A549 (cell line): ENCODE measurements around the gene KDELR3. TPM values are rescaled to one million over a fixed set of nuclear protein-coding genes. Genes with fewer than 3 reads are reported as not detected.

Source experiments
- ATAC-seq, 2 experiments: fragments of 200-7000 bp in 1 of 2; fragments of >200 bp in 1 of 2; cut with Nextera tagmentation in 1 of 2; cut with Tn5 transposase in 1 of 2; 3 replicates each; pipeline versions ENCODE4 v1.8.0 to v1.9.1; 2018 to 2020; ENCODE audit warnings: mild to moderate bottlenecking in 1 of 2, moderate library complexity in 1 of 2
- CTCF ChIA-PET: fragments of 300-600 bp; sonication (Branson Sonifier 250); formaldehyde crosslinking; extraction: SDS; loops from one replicate; lab custom pipeline; 2021; ENCODE audit warnings: antibody characterized with exemption, inconsistent platforms; lab: Yijun Ruan, JAX
- POLR2A ChIA-PET: fragments of 350-600 bp; formaldehyde crosslinking; extraction: SDS; loops from one replicate; lab custom pipeline; 2021; ENCODE audit warnings: antibody characterized with exemption, inconsistent platforms; lab: Yijun Ruan, JAX
- DNase-seq, 2 experiments: peaks; one replicate each; pipeline versions ENCODE4 v3.0.0 to v3.0.0-alpha.2; 2011 to 2016; ENCODE audit warnings: low read depth in 1 of 2, low spot score in 1 of 2
- FAIRE-seq: peaks from 2 replicates; lab custom pipeline; 2011; peaks lifted over from hg19 to GRCh38; lab: Jason Lieb, UNC
- H3K27ac ChIP-seq, 2 experiments: fragments of >200 bp; sonication (Bioruptor Twin); formaldehyde crosslinking; 3 replicates each; pipeline ENCODE4 v1.5.1; 2016 to 2017
- H3K4me1 ChIP-seq: fragments of >200 bp; sonication (Bioruptor Twin); formaldehyde crosslinking; 3 replicates; pipeline ENCODE4 v1.6.1; 2016
- H3K4me2 ChIP-seq: fragments of >200 bp; sonication (Bioruptor Twin); formaldehyde crosslinking; 3 replicates; pipeline ENCODE4 v1.6.1; 2016
- H3K4me3 ChIP-seq: fragments of >200 bp; sonication (Bioruptor Twin); formaldehyde crosslinking; 3 replicates; pipeline ENCODE4 v1.5.1; 2016
- H3K9me3 ChIP-seq: fragments of >200 bp; sonication (Bioruptor Twin); formaldehyde crosslinking; 3 replicates; pipeline ENCODE4 v1.6.1; 2016
- BHLHE40 ChIP-seq: IDR thresholded peaks from 2 replicates; pipeline ENCODE4 v1.6.1; 2012; ENCODE audit warnings: low read depth, low read length, inconsistent platforms
- CEBPB ChIP-seq, 2 experiments: fragments of >200 bp in 1 of 2; sonication (Bioruptor Twin) in 1 of 2; formaldehyde crosslinking in 1 of 2; IDR thresholded peaks; 2 replicates each; pipeline ENCODE4 v1.6.1; 2012 to 2016
- CHD4 ChIP-seq: fragments of 200-600 bp; sonication (generic); IDR thresholded peaks from 2 replicates; pipeline ENCODE4 v1.6.1; 2016; ENCODE audit warnings: antibody characterized with exemption, mild to moderate bottlenecking, borderline replicate concordance
- EHF ChIP-seq: fragments of 250-450 bp; sonication (Bioruptor Pico); IDR thresholded peaks from 2 replicates; pipeline ENCODE4 v1.5.0; 2020; ENCODE audit warnings: mild to moderate bottlenecking
- FOSL2 ChIP-seq, 2 experiments: fragments of 450-650 bp in 1 of 2; fragments of >200 bp in 1 of 2; sonication (Bioruptor Twin) in 1 of 2; formaldehyde crosslinking; IDR thresholded peaks; 2 replicates each; pipeline versions ENCODE4 v1.5.0 to v1.6.1; 2016 to 2020; ENCODE audit warnings: mild to moderate bottlenecking in 1 of 2, moderate library complexity in 1 of 2
- GATA3 ChIP-seq: IDR thresholded peaks from 2 replicates; pipeline ENCODE4 v1.6.1; 2012; ENCODE audit warnings: borderline replicate concordance
- HMGXB4 ChIP-seq: fragments of 250-450 bp; sonication (Bioruptor Pico); IDR thresholded peaks from 2 replicates; pipeline ENCODE4 v1.5.0; 2021; ENCODE audit warnings: mild to moderate bottlenecking, moderate library complexity, borderline replicate concordance
- HOXA7 ChIP-seq: fragments of 250-450 bp; sonication (Bioruptor Pico); IDR thresholded peaks from 2 replicates; pipeline ENCODE4 v1.5.0; 2020; ENCODE audit warnings: mild to moderate bottlenecking, moderate library complexity
- JUNB ChIP-seq: fragments of >200 bp; sonication (Bioruptor Twin); formaldehyde crosslinking; IDR thresholded peaks from 2 replicates; pipeline ENCODE4 v1.6.1; 2016
- MAFK ChIP-seq: fragments of 450-650 bp; IDR thresholded peaks from 2 replicates; pipeline ENCODE4 v1.6.1; 2014; ENCODE audit not compliant: partially characterized antibody
- MAZ ChIP-seq: fragments of 150-350 bp; IDR thresholded peaks from 2 replicates; pipeline ENCODE4 v1.6.1; 2014; ENCODE audit warnings: antibody characterized with exemption, low read depth, low read length, borderline replicate concordance
- NFE2L2 ChIP-seq: fragments of 150-350 bp; conservative IDR thresholded peaks from 2 replicates; pipeline ENCODE4 v1.6.1; 2014; ENCODE audit warnings: low read length
- NPAS2 ChIP-seq: fragments of 250-450 bp; sonication (Bioruptor Pico); IDR thresholded peaks from 2 replicates; pipeline ENCODE4 v1.8.0; 2022; ENCODE audit warnings: mild to moderate bottlenecking, moderate library complexity, borderline replicate concordance
- PHF8 ChIP-seq: fragments of 200-600 bp; sonication (generic); IDR thresholded peaks from 2 replicates; pipeline ENCODE4 v1.6.1; 2016; ENCODE audit warnings: low read depth, mild to moderate bottlenecking, antibody characterized with exemption, moderate library complexity, borderline replicate concordance
- ZC3H11A ChIP-seq: fragments of 450-650 bp; IDR thresholded peaks from 2 replicates; pipeline ENCODE4 v1.6.1; 2014; ENCODE audit warnings: antibody characterized with exemption, mild to moderate bottlenecking
- ZFP36 ChIP-seq: fragments of 450-650 bp; IDR thresholded peaks from 2 replicates; pipeline ENCODE4 v1.6.1; 2014; ENCODE audit warnings: borderline replicate concordance; ENCODE audit not compliant: partially characterized antibody
- WGBS: methylation state at CpG from one replicate; pipeline ENCODE4 v1.1.6; 2017; ENCODE audit errors: missing lambda C conversion rate; 5-methylcytosine and 5-hydroxymethylcytosine counted together
- polyA plus RNA-seq, 4 experiments: library from polyadenylated mRNA; depleted of rRNA in 3 of 4; stranded (reverse); fragments of >200 nt; fragmentation: RNase III in 1 of 4; extraction: RNeasy Plus Mini Kit Qiagen cat#74134 plus additional on column Dnase treatment in 1 of 4; gene quantifications; 2 replicates in 3 of 4; 3 replicates in 1 of 4; pipeline ENCODE4 v1.2.3, GENCODE V29; 2011 to 2017
- TF ChIP-seq, protein P1 (sequence below): IDR thresholded peaks from 2 replicates; pipeline ENCODE4 v1.6.1; 2012

KDELR3 gene
- polyA plus RNA-seq, 2 of the 4 experiments (the other 2 are of a cell fraction), result 12.2 to 32.8 TPM

DNA sequence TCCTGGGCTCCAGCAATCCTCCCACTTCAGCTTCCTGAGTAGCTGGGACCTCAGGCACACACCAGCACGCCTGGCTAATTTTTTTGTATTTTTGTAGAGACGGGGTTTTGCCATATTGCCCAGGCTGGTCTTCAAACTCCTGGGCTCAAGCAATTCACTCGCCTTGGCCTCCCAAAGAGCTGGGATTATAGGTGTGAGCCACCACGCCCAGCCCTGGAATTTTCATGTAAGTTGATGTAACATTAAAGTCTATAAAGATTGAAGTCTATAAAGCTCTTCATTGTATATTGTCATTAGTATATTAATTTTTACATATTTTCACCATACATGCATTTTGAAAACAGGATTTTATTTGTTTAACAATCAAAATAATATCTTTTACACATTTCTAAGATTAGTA, 50.7 kb downstream of the KDELR3 start:
- no peak for DNase-seq
- POLR2A ChIA-PET, result no interaction called here
- no peaks in the 10 kb centered on the region for H3K4me1 ChIP-seq
- no peak for ATAC-seq
- CTCF ChIA-PET, result interaction anchor here (0.7 to 1.3 kb wide), 2 partner anchors 54 to 106 kb away, joined by 3 to 4 read pairs; no protein-coding TSS in a partner anchor
- WGBS, result 87% methylated on average over 4 of the region's 4 CpGs
- no peak overlapping the region for H3K4me2 ChIP-seq
- no peak for TF ChIP-seq ZFP36
- no peak for TF ChIP-seq MAZ
- no peak for TF ChIP-seq NFE2L2
- TF ChIP-seq HMGXB4, result no peak
- H3K4me3 ChIP-seq, result no peak overlapping the region
- no peak for FAIRE-seq
- H3K27ac ChIP-seq, result no peak overlapping the region
- no peaks in the 10 kb centered on the region for H3K9me3 ChIP-seq

- ChIA-PET CTCF (interaction anchor here (0.9 kb wide), 1 partner anchor 97 kb away, joined by 3 read pairs; no protein-coding TSS in a partner anchor), POLR2A (no interaction called here)
- H3K9me3 ChIP-seq, result no peaks in the 10 kb centered on the region
- no peak for TF ChIP-seq ZFP36
- TF ChIP-seq EHF (CRISPR knock-in tag), result no peak
- TF ChIP-seq CEBPB (IDR thresholded peaks at IDR 0.05), result no peak
- TF ChIP-seq FOSL2 (IDR thresholded peaks at IDR 0.05), result no peak
- no peak for TF ChIP-seq FOSL2 (CRISPR knock-in tag; IDR thresholded peaks at IDR 0.05)
- TF ChIP-seq BHLHE40, result no peak
- TF ChIP-seq, protein P1, sequence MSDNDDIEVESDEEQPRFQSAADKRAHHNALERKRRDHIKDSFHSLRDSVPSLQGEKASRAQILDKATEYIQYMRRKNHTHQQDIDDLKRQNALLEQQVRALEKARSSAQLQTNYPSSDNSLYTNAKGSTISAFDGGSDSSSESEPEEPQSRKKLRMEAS, result no peak
- no peak for TF ChIP-seq NPAS2
- no peak overlapping the region for H3K4me3 ChIP-seq
- no peak for ATAC-seq
- no peak overlapping the region for H3K27ac ChIP-seq
- DNase-seq, result no peak
- no peak for FAIRE-seq
- H3K4me1 ChIP-seq, result no peaks in the 10 kb centered on the region
- WGBS, result 96% methylated on average over 2 of the region's 2 CpGs
- no peak overlapping the region for H3K4me2 ChIP-seq
These were observed 51.8 kb downstream of the KDELR3 start for GRCh38 chr22:38519453-38520250.

- FAIRE-seq, result no peak
- POLR2A ChIA-PET, result no interaction called here
- WGBS, result 81% methylated on average over 3 of the region's 3 CpGs
These were observed 55.1 kb downstream of the KDELR3 start for GRCh38 chr22:38523029-38523428.

GRCh38 chr22:38523479-38523878, 55.6 kb downstream of the KDELR3 start:
- WGBS, result 89% methylated on average over 5 of the region's 5 CpGs
- no peak for TF ChIP-seq MAZ
- no peak for TF ChIP-seq HMGXB4
- no peak for TF ChIP-seq CHD4
- no peak for TF ChIP-seq JUNB
- ChIA-PET CTCF (interaction anchor here (1.0 to 1.4 kb wide), 4 partner anchors 10 to 49 kb away, joined by 3 to 4 read pairs (median 3); no protein-coding TSS in a partner anchor), POLR2A (no interaction called here)
- Histone ChIP-seq H3K4me1 (no peaks in the 10 kb centered on the region), H3K27ac (no peak overlapping the region), H3K9me3 (no peaks in the 10 kb centered on the region), H3K4me3 (no peak overlapping the region), H3K4me2 (no peak overlapping the region)
- FAIRE-seq, result no peak
- DNase-seq, result no peak
- ATAC-seq, result no peak

More at GRCh38 chr22:38523029-38523428, 55.1 kb downstream of the KDELR3 start:
- DNase-seq (no peak), ATAC-seq (no peak)
- no peaks in the 10 kb centered on the region for H3K4me1 ChIP-seq
- no peak overlapping the region for H3K4me2 ChIP-seq
- H3K27ac ChIP-seq, result no peak overlapping the region
- H3K4me3 ChIP-seq, result no peak overlapping the region
- no peaks in the 10 kb centered on the region for H3K9me3 ChIP-seq
- no peak for TF ChIP-seq ZC3H11A
- TF ChIP-seq NPAS2, result no peak
- TF ChIP-seq HOXA7 (CRISPR knock-in tag), result no peak
- TF ChIP-seq MAFK, result no peak
- no peak for TF ChIP-seq GATA3
- TF ChIP-seq PHF8, result no peak
- CTCF ChIA-PET, result interaction anchor here (1.0 to 1.4 kb wide), 4 partner anchors 9 to 49 kb away, joined by 3 to 4 read pairs (median 3); no protein-coding TSS in a partner anchor
